Activated T-cell treated with anti-CD3 and anti-CD28 coated beads for 1 hour (primary cell): ENCODE results near the gene MYBBP1A.

Experiments used
- DNase-seq: peaks from one replicate; pipeline ENCODE4 v3.0.0-alpha.2; 2020; ENCODE audit warnings: low read depth

Gene MYBBP1A

GRCh38 chr17:4502466-4503154 lies 52.6 kb downstream of the MYBBP1A start:
- DNase-seq: no peak

DNA sequence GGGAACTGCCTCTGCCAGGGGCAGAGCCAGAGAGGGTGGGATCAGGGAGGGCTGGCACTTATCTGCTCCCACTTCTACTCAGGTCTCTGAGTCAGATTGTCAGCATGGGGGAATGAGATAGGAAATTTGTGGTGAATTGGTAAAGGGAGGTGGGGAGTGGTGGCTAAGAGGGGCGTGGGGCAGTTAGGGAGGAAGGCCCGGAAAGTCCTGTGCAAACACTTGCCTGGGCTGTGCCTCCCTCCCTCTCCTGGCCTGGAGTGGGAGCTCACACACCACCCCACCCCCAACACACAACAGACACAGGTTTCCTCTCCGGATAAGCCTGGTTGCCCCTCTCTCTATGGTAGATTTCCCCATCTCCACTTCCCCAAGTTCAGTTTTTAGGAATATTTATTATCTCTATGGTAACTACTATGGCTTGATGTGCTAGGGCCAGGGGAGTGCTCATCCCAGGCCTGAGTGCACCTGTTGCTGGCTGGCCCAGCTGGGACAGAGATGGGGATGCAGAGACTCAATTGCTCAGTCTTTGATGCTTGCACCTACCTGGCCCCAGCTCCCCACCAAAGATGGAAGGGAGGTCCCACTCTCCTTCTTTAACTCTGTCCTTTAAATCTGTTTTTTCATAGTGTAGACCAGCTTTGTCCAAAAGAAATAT lies 53.8 kb downstream of the MYBBP1A start:
- no peak for DNase-seq

GRCh38 chr17:4500191-4500571 lies 55.0 kb downstream of the MYBBP1A start:
- DNase-seq: no peak

- DNase-seq: no peak
Observed at GRCh38 chr17:4499431-4500190, 55.6 kb downstream of the MYBBP1A start.

GRCh38 chr17:4498461-4499397 lies 56.5 kb downstream of the MYBBP1A start, which contains the start of gene SPNS2:
SPNS2 (plus strand) TSS chr17:4498881; CDS start chr17:4499048, 167 bp downstream.
- DNase-seq: peak; percentile 47

GRCh38 chr17:4497101-4497824 lies 57.9 kb downstream of the MYBBP1A start:
- DNase-seq: no peak

- DNase-seq: no peak
Observed at GRCh38 chr17:4492721-4493561, 62.2 kb downstream of the MYBBP1A start.

DNA sequence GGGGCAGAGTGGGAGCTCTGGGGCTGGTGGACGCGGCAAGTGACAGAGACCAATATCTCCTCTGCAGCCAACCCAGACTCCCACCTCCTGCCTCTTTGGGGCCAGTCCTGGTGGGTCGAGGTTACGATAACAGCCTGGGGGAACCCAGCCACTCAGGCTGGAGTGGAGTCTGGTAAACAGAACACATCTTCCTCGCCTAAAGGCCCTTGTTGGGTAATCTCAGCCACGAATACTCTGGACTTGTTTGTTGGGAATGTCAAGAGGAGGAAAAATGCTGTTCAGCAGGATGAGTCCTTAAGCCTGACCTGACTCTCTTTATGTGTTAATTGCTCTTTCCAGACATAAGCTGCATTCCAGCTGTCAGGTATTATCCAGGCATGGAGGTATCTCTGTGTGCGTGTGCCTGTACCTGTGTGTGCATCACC lies 64.5 kb downstream of the MYBBP1A start:
- no peak for DNase-seq

- DNase-seq: no peak
Observed at GRCh38 chr17:4490109-4490591, 65.0 kb downstream of the MYBBP1A start.

DNA sequence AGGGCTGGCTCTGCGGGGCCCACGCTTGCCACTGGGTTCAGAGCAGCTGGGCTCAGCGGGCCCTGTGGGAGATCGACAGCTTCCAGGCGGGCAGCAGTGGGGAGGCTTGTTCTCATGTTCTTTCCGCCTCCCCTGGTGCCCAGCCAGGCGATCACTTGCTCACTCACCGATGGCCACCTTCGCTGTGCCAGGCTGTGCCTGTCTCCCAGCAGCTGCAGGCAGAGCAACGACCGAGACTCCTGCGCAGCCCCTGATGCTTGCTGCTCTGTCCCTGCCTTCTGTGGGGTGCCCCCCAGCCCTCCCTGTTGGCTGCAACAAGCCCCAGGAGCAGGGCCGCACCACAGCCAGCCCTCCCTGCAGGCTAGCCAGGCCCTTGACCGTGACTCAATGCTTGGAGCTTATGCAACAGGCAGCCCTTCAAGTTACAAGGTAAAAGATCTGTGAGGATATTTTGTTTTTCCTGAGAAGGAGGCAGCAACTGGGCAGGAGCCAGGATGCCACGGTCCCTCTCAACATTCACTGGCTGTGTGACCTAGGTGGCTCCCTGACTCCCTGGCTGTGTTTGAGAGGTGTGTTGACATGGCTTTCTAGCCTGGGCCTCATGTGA lies 66.1 kb downstream of the MYBBP1A start:
- no peak for DNase-seq
